Measurements from ENCODE around the gene PCDHGA2.
A peak's percentile ranks its signal among the peaks of the same experiment; 100 is the strongest.

Gene PCDHGA2

GRCh38 chr5:141349917-141350619 is 11.5 kb downstream of the PCDHGA2 start, which contains the start of gene PCDHGB1:
Gene PCDHGB1 (plus strand): TSS chr5:141350099. CDS start chr5:141350261, 162 bp downstream.
- Histone ChIP-seq H3K27ac (ENCODE audit: low read depth, low read length) (no peak within 1 kb of the TSS), H3K4me3 (ENCODE audit: low read depth, low read length) (peak within 1 kb of the TSS; percentile 75), H2AFZ (ENCODE audit: low read length, unreplicated experiment) (peak within 1 kb of the TSS; percentile 69)

GRCh38 chr5:141351591-141351990 is 13.0 kb downstream of the PCDHGA2 start:
- Histone ChIP-seq H3K36me3 (ENCODE audit: insufficient read depth, low read length) (no peaks in the 10 kb centered on the region), H3K27ac (ENCODE audit: low read depth, low read length) (no peak overlapping the region), H3K4me1 (ENCODE audit: control insufficient read depth, insufficient read depth, low read length, unreplicated experiment) (no peaks in the 10 kb centered on the region), H2AFZ (ENCODE audit: low read length, unreplicated experiment) (no peak overlapping the region), H3K4me3 (ENCODE audit: low read depth, low read length) (no peak overlapping the region), H3K27me3 (ENCODE audit: insufficient read depth, low read length) (peaks cover 85% of the 10 kb centered on the region), H3K79me2 (ENCODE audit: control insufficient read depth, insufficient read depth, low read length, unreplicated experiment) (no peaks in the 10 kb centered on the region)

More at GRCh38 chr5:141349917-141350619, 11.5 kb downstream of the PCDHGA2 start, which contains the start of gene PCDHGB1:
- Histone ChIP-seq H3K79me2 (ENCODE audit: control insufficient read depth, insufficient read depth, low read length, unreplicated experiment) (no peaks in the 10 kb centered on the region), H3K4me1 (ENCODE audit: control insufficient read depth, insufficient read depth, low read length, unreplicated experiment) (no peaks in the 10 kb centered on the region), H3K36me3 (ENCODE audit: insufficient read depth, low read length) (no peaks in the 10 kb centered on the region), H3K27me3 (ENCODE audit: insufficient read depth, low read length) (peaks cover 78% of the 10 kb centered on the region)

- Histone ChIP-seq H3K27me3 (ENCODE audit: insufficient read depth, low read length) (peaks cover 89% of the 10 kb centered on the region), H3K36me3 (ENCODE audit: insufficient read depth, low read length) (no peaks in the 10 kb centered on the region), H2AFZ (ENCODE audit: low read length, unreplicated experiment) (peak within 1 kb of the TSS; percentile 90), H3K4me3 (ENCODE audit: low read depth, low read length) (peak within 1 kb of the TSS; percentile 79), H3K27ac (ENCODE audit: low read depth, low read length) (no peak within 1 kb of the TSS), H3K79me2 (ENCODE audit: control insufficient read depth, insufficient read depth, low read length, unreplicated experiment) (no peaks in the 10 kb centered on the region), H3K4me1 (ENCODE audit: control insufficient read depth, insufficient read depth, low read length, unreplicated experiment) (no peaks in the 10 kb centered on the region)
Observed at GRCh38 chr5:141354900-141355469, 16.4 kb downstream of the PCDHGA2 start, which contains the start of gene PCDHGA4. Gene PCDHGA4 (plus strand): TSS chr5:141355021. CDS start chr5:141355108, 87 bp downstream.

GRCh38 chr5:141355641-141356040 is 17.1 kb downstream of the PCDHGA2 start:
- Histone ChIP-seq H3K79me2 (ENCODE audit: control insufficient read depth, insufficient read depth, low read length, unreplicated experiment) (no peaks in the 10 kb centered on the region), H3K27ac (ENCODE audit: low read depth, low read length) (no peak overlapping the region), H3K4me3 (ENCODE audit: low read depth, low read length) (peak overlapping the region; percentile 79), H2AFZ (ENCODE audit: low read length, unreplicated experiment) (peak overlapping the region; percentile 90), H3K36me3 (ENCODE audit: insufficient read depth, low read length) (no peaks in the 10 kb centered on the region), H3K27me3 (ENCODE audit: insufficient read depth, low read length) (peaks cover 89% of the 10 kb centered on the region), H3K4me1 (ENCODE audit: control insufficient read depth, insufficient read depth, low read length, unreplicated experiment) (no peaks in the 10 kb centered on the region)

- H3K36me3 ChIP-seq (ENCODE audit: insufficient read depth, low read length): no peaks in the 10 kb centered on the region
Observed at GRCh38 chr5:141356133-141356532, 17.6 kb downstream of the PCDHGA2 start.

GRCh38 chr5:141356950-141357349 is 18.4 kb downstream of the PCDHGA2 start:
- no peaks in the 10 kb centered on the region for H3K36me3 ChIP-seq (ENCODE audit: insufficient read depth, low read length)
- H3K27ac ChIP-seq (ENCODE audit: low read depth, low read length): no peak overlapping the region
- H3K27me3 ChIP-seq (ENCODE audit: insufficient read depth, low read length): peaks cover 87% of the 10 kb centered on the region
- H3K4me1 ChIP-seq (ENCODE audit: control insufficient read depth, insufficient read depth, low read length, unreplicated experiment): no peaks in the 10 kb centered on the region
- H2AFZ ChIP-seq (ENCODE audit: low read length, unreplicated experiment): no peak overlapping the region
- no peaks in the 10 kb centered on the region for H3K79me2 ChIP-seq (ENCODE audit: control insufficient read depth, insufficient read depth, low read length, unreplicated experiment)
- H3K4me3 ChIP-seq (ENCODE audit: low read depth, low read length): no peak overlapping the region

More at GRCh38 chr5:141356133-141356532, 17.6 kb downstream of the PCDHGA2 start:
- Histone ChIP-seq H3K27ac (ENCODE audit: low read depth, low read length) (no peak overlapping the region), H3K79me2 (ENCODE audit: control insufficient read depth, insufficient read depth, low read length, unreplicated experiment) (no peaks in the 10 kb centered on the region), H3K4me3 (ENCODE audit: low read depth, low read length) (peak overlapping the region; percentile 79; the same call in 1 of the 2 replicates), H3K27me3 (ENCODE audit: insufficient read depth, low read length) (peaks cover 89% of the 10 kb centered on the region), H3K4me1 (ENCODE audit: control insufficient read depth, insufficient read depth, low read length, unreplicated experiment) (no peaks in the 10 kb centered on the region), H2AFZ (ENCODE audit: low read length, unreplicated experiment) (no peak overlapping the region)

- Histone ChIP-seq H3K79me2 (ENCODE audit: control insufficient read depth, insufficient read depth, low read length, unreplicated experiment) (no peaks in the 10 kb centered on the region), H3K4me1 (ENCODE audit: control insufficient read depth, insufficient read depth, low read length, unreplicated experiment) (no peaks in the 10 kb centered on the region), H3K4me3 (ENCODE audit: low read depth, low read length) (no peak within 1 kb of the TSS), H3K36me3 (ENCODE audit: insufficient read depth, low read length) (no peaks in the 10 kb centered on the region), H3K27me3 (ENCODE audit: insufficient read depth, low read length) (peaks cover 91% of the 10 kb centered on the region), H2AFZ (ENCODE audit: low read length, unreplicated experiment) (no peak within 1 kb of the TSS), H3K27ac (ENCODE audit: low read depth, low read length) (no peak within 1 kb of the TSS)
Observed at GRCh38 chr5:141359790-141360426, 21.3 kb downstream of the PCDHGA2 start, which contains the start of gene PCDHGB2. Gene PCDHGB2 (plus strand): TSS chr5:141359994. CDS start chr5:141360136, 142 bp downstream.

- H2AFZ ChIP-seq (ENCODE audit: low read length, unreplicated experiment): no peak overlapping the region
- H3K27ac ChIP-seq (ENCODE audit: low read depth, low read length): no peak overlapping the region
- peaks cover 91% of the 10 kb centered on the region for H3K27me3 ChIP-seq (ENCODE audit: insufficient read depth, low read length)
- no peaks in the 10 kb centered on the region for H3K79me2 ChIP-seq (ENCODE audit: control insufficient read depth, insufficient read depth, low read length, unreplicated experiment)
- H3K4me3 ChIP-seq (ENCODE audit: low read depth, low read length): no peak overlapping the region
- H3K36me3 ChIP-seq (ENCODE audit: insufficient read depth, low read length): no peaks in the 10 kb centered on the region
- H3K4me1 ChIP-seq (ENCODE audit: control insufficient read depth, insufficient read depth, low read length, unreplicated experiment): no peaks in the 10 kb centered on the region
Observed at GRCh38 chr5:141360685-141361084, 22.1 kb downstream of the PCDHGA2 start.

GRCh38 chr5:141362719-141363118 is 24.2 kb downstream of the PCDHGA2 start:
- Histone ChIP-seq H3K79me2 (ENCODE audit: control insufficient read depth, insufficient read depth, low read length, unreplicated experiment) (no peaks in the 10 kb centered on the region), H2AFZ (ENCODE audit: low read length, unreplicated experiment) (no peak overlapping the region), H3K4me3 (ENCODE audit: low read depth, low read length) (no peak overlapping the region), H3K27me3 (ENCODE audit: insufficient read depth, low read length) (peaks cover 88% of the 10 kb centered on the region), H3K36me3 (ENCODE audit: insufficient read depth, low read length) (no peaks in the 10 kb centered on the region), H3K27ac (ENCODE audit: low read depth, low read length) (no peak overlapping the region), H3K4me1 (ENCODE audit: control insufficient read depth, insufficient read depth, low read length, unreplicated experiment) (no peaks in the 10 kb centered on the region)

- Histone ChIP-seq H3K4me1 (ENCODE audit: control insufficient read depth, insufficient read depth, low read length, unreplicated experiment) (no peaks in the 10 kb centered on the region), H3K4me3 (ENCODE audit: low read depth, low read length) (peak within 1 kb of the TSS; percentile 48; the same call in 1 of the 2 replicates), H3K27me3 (ENCODE audit: insufficient read depth, low read length) (peaks cover 88% of the 10 kb centered on the region), H3K27ac (ENCODE audit: low read depth, low read length) (no peak within 1 kb of the TSS), H3K79me2 (ENCODE audit: control insufficient read depth, insufficient read depth, low read length, unreplicated experiment) (no peaks in the 10 kb centered on the region), H3K36me3 (ENCODE audit: insufficient read depth, low read length) (no peaks in the 10 kb centered on the region), H2AFZ (ENCODE audit: low read length, unreplicated experiment) (no peak within 1 kb of the TSS)
Observed at GRCh38 chr5:141363952-141364660, 25.5 kb downstream of the PCDHGA2 start, which contains the start of gene PCDHGA5. Gene PCDHGA5 (plus strand): TSS chr5:141364162. CDS start chr5:141364331, 169 bp downstream.

All from ACC112 (cell line).